Effector memory CD8-positive, alpha-beta T cell (primary cell): ENCODE data around the gene CHRNG.

Experiments used
- ATAC-seq: fragments of 150-1000 bp; cut with Tn5 transposase; replicated peaks from 2 replicates; pipeline ENCODE4 v1.10.0; 2021; ENCODE audit warnings: mild to moderate bottlenecking, moderate library complexity
- DNase-seq, 3 experiments: peaks; one replicate each; pipeline ENCODE4 v3.0.0; 2021
- H3K27ac Mint-ChIP-seq, 2 donors: one replicate each; pipeline ENCODE4 v1.8.0; 2022; ENCODE audit warnings: mild to moderate bottlenecking in 2 of 2, mixed read lengths in 2 of 2, moderate library complexity in 2 of 2
- H3K27me3 Mint-ChIP-seq, 2 donors: one replicate each; pipeline ENCODE4 v1.8.0; 2022; ENCODE audit warnings: mixed read lengths in 2 of 2
- H3K36me3 Mint-ChIP-seq: one replicate; pipeline ENCODE4 v1.8.0; 2022; ENCODE audit warnings: mild to moderate bottlenecking, moderate library complexity, mixed read lengths; ENCODE audit not compliant: insufficient read depth
- H3K4me1 Mint-ChIP-seq, 2 donors: one replicate each; pipeline ENCODE4 v1.8.0; 2022; ENCODE audit warnings: low read depth in 2 of 2, mixed read lengths in 2 of 2
- H3K4me3 Mint-ChIP-seq, 2 donors: one replicate each; pipeline ENCODE4 v1.8.0; 2022; ENCODE audit warnings: mild to moderate bottlenecking in 2 of 2, mixed read lengths in 2 of 2, moderate library complexity in 2 of 2
- H3K9me3 Mint-ChIP-seq, 2 donors: one replicate each; pipeline ENCODE4 v1.8.0; 2022; ENCODE audit warnings: mixed read lengths in 2 of 2

CHRNG gene

GRCh38 chr2:232498452-232498851 is 41.0 kb upstream of the CHRNG start:
- H3K9me3 Mint-ChIP-seq = no peaks in the 10 kb centered on the region
- H3K4me1 Mint-ChIP-seq = peaks cover 4% of the 10 kb centered on the region in 2 donors
- ATAC-seq (no peak), DNase-seq (no peak)
- no peak overlapping the region for H3K27ac Mint-ChIP-seq
- H3K36me3 Mint-ChIP-seq = peaks cover 3% of the 10 kb centered on the region
- peaks cover 34 to 71% of the 10 kb centered on the region in 2 donors for H3K27me3 Mint-ChIP-seq
- no peak overlapping the region for H3K4me3 Mint-ChIP-seq

GRCh38 chr2:232501331-232501771 is 38.1 kb upstream of the CHRNG start:
- H3K36me3 Mint-ChIP-seq = peaks cover 1% of the 10 kb centered on the region
- ATAC-seq = no peak
- no peak for DNase-seq
- H3K27ac Mint-ChIP-seq = no peak overlapping the region
- peaks cover 55 to 92% of the 10 kb centered on the region in 2 donors for H3K27me3 Mint-ChIP-seq
- H3K4me3 Mint-ChIP-seq = no peak overlapping the region
- H3K4me1 Mint-ChIP-seq = peaks cover 4% of the 10 kb centered on the region in 2 donors
- H3K9me3 Mint-ChIP-seq = no peaks in the 10 kb centered on the region

- Mint-ChIP-seq H3K27me3 (peaks cover 56 to 97% of the 10 kb centered on the region in 2 donors), H3K27ac (no peak overlapping the region)
Observed at GRCh38 chr2:232501794-232502390, 37.6 kb upstream of the CHRNG start.

GRCh38 chr2:232502511-232502910 is 37.0 kb upstream of the CHRNG start:
- Mint-ChIP-seq H3K4me1 (peaks cover 4% of the 10 kb centered on the region in 2 donors), H3K27me3 (peaks cover 56 to 97% of the 10 kb centered on the region in 2 donors)

More at GRCh38 chr2:232501794-232502390, 37.6 kb upstream of the CHRNG start:
- H3K36me3 Mint-ChIP-seq = no peaks in the 10 kb centered on the region
- ATAC-seq (no peak), DNase-seq (no peak)
- no peaks in the 10 kb centered on the region for H3K9me3 Mint-ChIP-seq
- peak overlapping the region in 1 of 2 donors; percentile 81 for H3K4me3 Mint-ChIP-seq
- H3K4me1 Mint-ChIP-seq = peaks cover 4% of the 10 kb centered on the region in 2 donors

GRCh38 chr2:232502911-232503808 is 36.3 kb upstream of the CHRNG start:
- Mint-ChIP-seq H3K27ac (no peak overlapping the region), H3K27me3 (peaks cover 55 to 98% of the 10 kb centered on the region in 2 donors), H3K4me1 (peaks cover 4% of the 10 kb centered on the region in 2 donors), H3K36me3 (no peaks in the 10 kb centered on the region), H3K9me3 (no peaks in the 10 kb centered on the region), H3K4me3 (peak overlapping the region; percentile 71 to 81)
- peak; percentile 8 to 32 (median 21) for DNase-seq
- peak; percentile 70 for ATAC-seq

More at GRCh38 chr2:232502511-232502910, 37.0 kb upstream of the CHRNG start:
- H3K27ac Mint-ChIP-seq = no peak overlapping the region
- H3K36me3 Mint-ChIP-seq = no peaks in the 10 kb centered on the region
- no peaks in the 10 kb centered on the region for H3K9me3 Mint-ChIP-seq
- peak overlapping the region; percentile 71 to 81 for H3K4me3 Mint-ChIP-seq
- DNase-seq (no peak), ATAC-seq (peak; percentile 43)

GRCh38 chr2:232503809-232504323 is 35.6 kb upstream of the CHRNG start:
- H3K4me1 Mint-ChIP-seq = peaks cover 4% of the 10 kb centered on the region in 2 donors
- H3K4me3 Mint-ChIP-seq = peak overlapping the region; percentile 25 to 66
- no peaks in the 10 kb centered on the region for H3K36me3 Mint-ChIP-seq
- H3K27me3 Mint-ChIP-seq = peaks cover 52 to 98% of the 10 kb centered on the region in 2 donors
- DNase-seq (no peak), ATAC-seq (no peak)
- no peak overlapping the region for H3K27ac Mint-ChIP-seq
- no peaks in the 10 kb centered on the region for H3K9me3 Mint-ChIP-seq

GRCh38 chr2:232504438-232504837 is 35.1 kb upstream of the CHRNG start:
- H3K4me1 Mint-ChIP-seq = peaks cover 4% of the 10 kb centered on the region in 2 donors
- ATAC-seq (no peak), DNase-seq (no peak)
- H3K9me3 Mint-ChIP-seq = no peaks in the 10 kb centered on the region
- no peak overlapping the region for H3K27ac Mint-ChIP-seq
- H3K27me3 Mint-ChIP-seq = peaks cover 54 to 96% of the 10 kb centered on the region in 2 donors
- no peak overlapping the region for H3K4me3 Mint-ChIP-seq
- no peaks in the 10 kb centered on the region for H3K36me3 Mint-ChIP-seq

- ATAC-seq (no peak), DNase-seq (no peak)
- no peaks in the 10 kb centered on the region for H3K9me3 Mint-ChIP-seq
- peaks cover 39 to 82% of the 10 kb centered on the region in 2 donors for H3K27me3 Mint-ChIP-seq
- no peak overlapping the region for H3K27ac Mint-ChIP-seq
- no peaks in the 10 kb centered on the region for H3K36me3 Mint-ChIP-seq
- H3K4me3 Mint-ChIP-seq = no peak overlapping the region
- peaks cover 4% of the 10 kb centered on the region in 2 donors for H3K4me1 Mint-ChIP-seq
Observed at GRCh38 chr2:232505856-232506255, 33.6 kb upstream of the CHRNG start.

- H3K27ac Mint-ChIP-seq = no peak overlapping the region
- H3K27me3 Mint-ChIP-seq = peaks cover 37 to 75% of the 10 kb centered on the region in 2 donors
Observed at GRCh38 chr2:232506709-232507108, 32.8 kb upstream of the CHRNG start.

GRCh38 chr2:232508251-232508650 is 31.2 kb upstream of the CHRNG start:
- Mint-ChIP-seq H3K27ac (no peak overlapping the region), H3K4me3 (no peak overlapping the region), H3K27me3 (peaks cover 34 to 77% of the 10 kb centered on the region in 2 donors), H3K9me3 (no peaks in the 10 kb centered on the region), H3K36me3 (no peaks in the 10 kb centered on the region), H3K4me1 (peaks cover 0 to 3% of the 10 kb centered on the region in 2 donors)
- DNase-seq = no peak
- no peak for ATAC-seq

More at GRCh38 chr2:232506709-232507108, 32.8 kb upstream of the CHRNG start:
- no peak for ATAC-seq
- DNase-seq = no peak
- Mint-ChIP-seq H3K36me3 (no peaks in the 10 kb centered on the region), H3K4me3 (no peak overlapping the region), H3K9me3 (no peaks in the 10 kb centered on the region), H3K4me1 (peaks cover 4% of the 10 kb centered on the region in 2 donors)

GRCh38 chr2:232511336-232511890 is 28.1 kb upstream of the CHRNG start:
- no peak overlapping the region for H3K27ac Mint-ChIP-seq
- DNase-seq = no peak
- H3K9me3 Mint-ChIP-seq = no peaks in the 10 kb centered on the region
- ATAC-seq = no peak
- peaks cover 18 to 62% of the 10 kb centered on the region in 2 donors for H3K27me3 Mint-ChIP-seq
- H3K4me3 Mint-ChIP-seq = no peak overlapping the region
- H3K36me3 Mint-ChIP-seq = no peaks in the 10 kb centered on the region
- peaks cover 0 to 3% of the 10 kb centered on the region in 2 donors for H3K4me1 Mint-ChIP-seq

GRCh38 chr2:232512602-232513001 is 26.9 kb upstream of the CHRNG start:
- DNase-seq (no peak), ATAC-seq (no peak)
- Mint-ChIP-seq H3K4me3 (no peak overlapping the region), H3K9me3 (no peaks in the 10 kb centered on the region), H3K27ac (no peak overlapping the region), H3K4me1 (peaks cover 0 to 3% of the 10 kb centered on the region in 2 donors), H3K27me3 (peaks cover 24 to 62% of the 10 kb centered on the region in 2 donors), H3K36me3 (no peaks in the 10 kb centered on the region)

GRCh38 chr2:232513353-232513752 is 26.1 kb upstream of the CHRNG start:
- Mint-ChIP-seq H3K4me1 (peaks cover 0 to 3% of the 10 kb centered on the region in 2 donors), H3K27me3 (peaks cover 27 to 60% of the 10 kb centered on the region in 2 donors), H3K9me3 (no peaks in the 10 kb centered on the region), H3K36me3 (no peaks in the 10 kb centered on the region), H3K27ac (no peak overlapping the region), H3K4me3 (no peak overlapping the region)
- DNase-seq (no peak), ATAC-seq (no peak)
